VCaP (cell line): Measurements from ENCODE around the gene CMIP.

Source experiments
- H3K27ac ChIP-seq: fragments of 450-650 bp; 2 replicates; pipeline ENCODE4 v1.5.1; 2017
- TF ChIP-seq, protein P1 (sequence below): fragments of 450-650 bp; conservative IDR thresholded peaks from 2 replicates; pipeline ENCODE4 v1.5.1; 2017; ENCODE audit warnings: mild to moderate bottlenecking, moderate library complexity

Gene CMIP

DNA sequence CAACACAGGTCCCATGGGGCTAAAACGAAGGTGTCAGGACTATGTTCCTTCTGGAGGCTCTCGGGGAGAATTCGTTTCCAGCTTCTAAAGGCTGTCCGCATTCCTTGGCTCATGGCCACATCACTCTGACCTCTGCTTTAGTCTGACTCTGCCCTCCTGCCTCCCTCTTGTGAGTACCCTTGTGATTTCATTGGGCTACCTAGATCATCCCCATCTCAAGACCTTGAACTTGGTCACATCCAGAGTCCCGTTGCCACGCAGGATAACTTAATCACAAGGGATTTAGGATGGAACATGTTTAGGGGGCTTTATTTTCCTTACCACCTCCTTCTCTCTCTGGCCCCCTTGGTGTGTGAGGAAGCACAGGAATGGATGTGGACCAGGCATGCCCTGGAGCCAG is 173.6 kb downstream of the CMIP start:
- H3K27ac ChIP-seq: no peak overlapping the region
- TF ChIP-seq, protein P1, sequence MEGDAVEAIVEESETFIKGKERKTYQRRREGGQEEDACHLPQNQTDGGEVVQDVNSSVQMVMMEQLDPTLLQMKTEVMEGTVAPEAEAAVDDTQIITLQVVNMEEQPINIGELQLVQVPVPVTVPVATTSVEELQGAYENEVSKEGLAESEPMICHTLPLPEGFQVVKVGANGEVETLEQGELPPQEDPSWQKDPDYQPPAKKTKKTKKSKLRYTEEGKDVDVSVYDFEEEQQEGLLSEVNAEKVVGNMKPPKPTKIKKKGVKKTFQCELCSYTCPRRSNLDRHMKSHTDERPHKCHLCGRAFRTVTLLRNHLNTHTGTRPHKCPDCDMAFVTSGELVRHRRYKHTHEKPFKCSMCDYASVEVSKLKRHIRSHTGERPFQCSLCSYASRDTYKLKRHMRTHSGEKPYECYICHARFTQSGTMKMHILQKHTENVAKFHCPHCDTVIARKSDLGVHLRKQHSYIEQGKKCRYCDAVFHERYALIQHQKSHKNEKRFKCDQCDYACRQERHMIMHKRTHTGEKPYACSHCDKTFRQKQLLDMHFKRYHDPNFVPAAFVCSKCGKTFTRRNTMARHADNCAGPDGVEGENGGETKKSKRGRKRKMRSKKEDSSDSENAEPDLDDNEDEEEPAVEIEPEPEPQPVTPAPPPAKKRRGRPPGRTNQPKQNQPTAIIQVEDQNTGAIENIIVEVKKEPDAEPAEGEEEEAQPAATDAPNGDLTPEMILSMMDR: no peak

DNA sequence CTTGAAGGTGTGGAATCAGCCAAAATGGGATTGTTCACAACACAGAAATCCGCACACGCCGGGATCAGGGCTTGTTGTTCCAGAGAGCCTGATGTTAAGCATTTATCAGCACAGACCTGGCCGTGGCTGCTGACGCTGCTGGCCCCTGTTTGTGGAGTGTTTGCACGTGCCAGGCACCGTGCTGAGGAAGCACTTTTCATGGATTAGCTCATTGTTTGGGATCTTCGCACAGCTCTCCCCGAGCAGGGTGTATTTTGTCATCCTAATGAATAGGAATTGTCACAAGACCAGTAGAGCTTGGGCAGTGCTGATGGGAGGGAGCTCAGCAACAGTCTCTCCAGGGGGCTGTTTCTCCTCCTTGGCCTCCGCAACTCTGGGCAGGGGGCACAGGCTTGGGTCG is 174.1 kb downstream of the CMIP start:
- H3K27ac ChIP-seq: no peak overlapping the region
- TF ChIP-seq, protein P1: no peak

DNA sequence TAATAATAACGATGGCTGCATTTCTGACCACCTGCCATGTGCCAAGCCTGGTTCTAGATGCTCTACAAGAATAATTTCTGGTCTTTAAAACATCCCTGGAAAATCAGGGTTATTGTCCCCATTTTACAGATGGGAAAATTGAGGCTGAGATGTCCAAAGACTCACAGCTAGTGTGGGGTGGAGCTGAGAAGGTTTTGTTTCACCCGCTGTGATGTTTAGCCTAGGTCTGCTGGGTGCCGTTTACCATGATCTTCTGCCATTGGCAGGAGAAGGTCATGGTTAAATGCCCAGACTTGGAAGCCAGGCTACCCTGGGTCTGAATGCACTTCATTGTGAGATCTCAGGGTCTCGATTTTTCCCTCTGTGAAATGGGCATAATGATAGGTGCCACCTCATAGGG is 175.4 kb downstream of the CMIP start:
- no peak overlapping the region for H3K27ac ChIP-seq
- TF ChIP-seq, protein P1: no peak

DNA sequence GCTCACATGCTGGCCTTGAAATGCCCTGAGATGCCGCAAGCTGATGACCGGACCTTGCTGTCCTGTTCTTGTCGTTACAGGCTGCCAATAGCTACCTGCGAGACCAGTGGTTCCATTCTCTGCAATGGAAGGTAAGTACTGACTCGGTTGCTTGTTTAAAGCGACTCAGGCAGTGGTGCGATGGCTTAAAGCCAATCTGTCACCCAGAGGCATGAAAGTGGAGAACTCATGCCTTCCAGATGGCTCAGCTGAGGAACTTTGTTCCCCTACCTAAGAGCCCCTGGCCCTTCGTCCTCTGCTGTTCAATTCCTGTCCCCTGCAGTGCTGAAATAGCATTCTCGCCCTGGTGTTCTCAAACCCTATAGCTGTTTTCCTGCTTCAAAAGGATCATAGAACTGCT is 176.2 kb downstream of the CMIP start:
- no peak overlapping the region for H3K27ac ChIP-seq
- TF ChIP-seq, protein P1: no peak

DNA sequence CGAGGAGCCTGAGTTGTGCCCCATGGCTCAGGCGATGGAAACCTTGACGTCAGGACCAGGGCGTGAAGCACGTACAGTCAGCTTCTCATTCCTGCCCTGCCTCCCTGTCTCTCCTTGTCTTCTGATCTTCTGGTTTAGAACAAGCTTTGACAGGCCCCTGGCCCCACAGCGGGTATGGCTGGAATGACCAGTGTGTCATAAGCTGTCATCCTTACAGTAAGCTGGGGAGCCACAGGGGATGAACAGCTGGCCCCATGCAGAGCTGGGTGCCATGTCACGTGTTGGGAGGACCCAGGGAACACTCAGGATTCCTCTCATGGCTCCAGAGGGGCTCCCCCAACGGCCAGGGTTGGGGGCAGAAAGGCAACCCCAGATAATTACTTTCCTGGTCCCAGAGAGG is 176.9 kb downstream of the CMIP start:
- no peak overlapping the region for H3K27ac ChIP-seq
- TF ChIP-seq, protein P1: no peak

DNA sequence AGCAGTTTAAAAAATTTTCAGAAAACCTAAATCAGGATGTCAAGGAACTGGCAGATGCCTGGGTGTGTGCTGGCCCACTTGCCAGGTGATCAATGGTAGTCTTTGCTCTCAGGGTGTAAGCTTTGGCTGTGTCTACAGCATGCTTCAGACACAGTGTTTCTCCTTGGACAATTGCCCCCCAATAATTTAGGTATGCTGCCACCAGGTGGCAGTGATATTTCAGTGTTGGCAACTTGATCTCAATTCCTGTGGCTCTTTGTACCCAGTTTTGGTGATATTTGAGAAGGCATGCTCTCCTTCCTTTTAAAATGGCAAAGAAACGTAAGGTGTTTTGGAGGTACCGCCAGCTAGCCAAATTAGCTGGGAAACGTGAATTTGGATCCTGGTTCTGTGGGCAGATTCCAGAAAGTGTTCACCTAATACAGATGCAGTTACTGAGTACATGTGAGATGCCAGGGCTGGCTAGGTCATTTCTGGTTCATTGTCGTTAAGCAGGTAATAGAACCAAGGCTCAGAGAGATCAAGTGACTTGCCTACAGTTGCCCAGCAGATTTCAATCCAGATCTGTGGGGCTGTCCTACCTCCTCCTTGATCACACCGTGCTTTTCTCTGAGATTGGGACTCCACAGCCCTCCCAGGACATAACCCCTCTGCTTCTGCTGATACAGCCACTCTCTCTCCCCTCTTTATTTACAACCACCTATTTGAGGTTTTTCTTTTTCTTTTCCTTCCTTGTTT is 178.9 kb downstream of the CMIP start:
- no peak overlapping the region for H3K27ac ChIP-seq
- TF ChIP-seq, protein P1: peak; percentile 47

DNA sequence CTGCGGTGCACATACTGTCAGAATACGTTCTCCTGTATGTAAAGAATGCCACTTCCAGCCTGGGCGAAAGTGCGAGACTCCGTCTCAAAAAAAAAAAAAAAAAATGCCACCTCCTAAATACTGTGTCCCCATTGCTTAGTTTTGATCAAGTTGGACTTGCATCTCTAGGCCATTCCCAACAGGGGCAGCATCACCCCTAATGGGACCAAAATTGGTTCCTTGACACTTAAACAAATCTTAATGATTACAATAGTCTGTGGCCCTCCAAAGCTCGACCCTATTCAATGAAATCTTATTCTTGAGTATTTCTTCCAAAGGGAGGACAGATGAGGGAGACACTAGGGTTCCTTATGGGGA is 179.8 kb downstream of the CMIP start:
- TF ChIP-seq, protein P1: no peak
- no peak overlapping the region for H3K27ac ChIP-seq
